ENCODE results near the gene BCAS4.
A peak's percentile ranks its signal among the peaks of the same experiment; 100 is the strongest.
"Not testable (repeated sequence)": the region's sequence is repeated elsewhere in the genome, so short reads cannot be mapped to it uniquely, and the experiment has no call there.

Gene BCAS4

DNA sequence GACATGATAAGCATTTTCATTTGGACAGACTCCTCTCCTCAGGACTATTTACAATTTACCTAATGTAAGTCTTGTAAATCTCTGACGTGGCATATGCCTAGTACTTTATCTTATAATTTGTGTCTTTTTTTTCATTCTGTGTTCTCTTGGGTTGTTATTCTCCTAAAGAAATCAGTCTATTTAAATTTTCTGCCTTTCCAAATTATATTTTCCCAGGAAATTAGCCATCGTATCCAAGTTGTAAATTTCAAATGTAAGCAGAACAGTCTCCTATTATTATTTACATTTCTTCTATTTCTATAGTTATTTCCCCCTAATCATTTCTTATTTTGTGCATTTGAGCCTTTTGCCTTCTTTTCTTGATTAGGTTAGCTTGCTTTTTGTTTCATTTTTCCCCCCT, 17.5 kb upstream of the BCAS4 start (continued):
- no peak for TF ChIP-seq ZNF391 (tag by site-specific recombination; IDR thresholded peaks at IDR 0.05; ENCODE audit: borderline replicate concordance, low read depth)
- TF ChIP-seq ZNF791 (tag by site-specific recombination; IDR thresholded peaks at IDR 0.05) = no peak
- TF ChIP-seq, protein P1, sequence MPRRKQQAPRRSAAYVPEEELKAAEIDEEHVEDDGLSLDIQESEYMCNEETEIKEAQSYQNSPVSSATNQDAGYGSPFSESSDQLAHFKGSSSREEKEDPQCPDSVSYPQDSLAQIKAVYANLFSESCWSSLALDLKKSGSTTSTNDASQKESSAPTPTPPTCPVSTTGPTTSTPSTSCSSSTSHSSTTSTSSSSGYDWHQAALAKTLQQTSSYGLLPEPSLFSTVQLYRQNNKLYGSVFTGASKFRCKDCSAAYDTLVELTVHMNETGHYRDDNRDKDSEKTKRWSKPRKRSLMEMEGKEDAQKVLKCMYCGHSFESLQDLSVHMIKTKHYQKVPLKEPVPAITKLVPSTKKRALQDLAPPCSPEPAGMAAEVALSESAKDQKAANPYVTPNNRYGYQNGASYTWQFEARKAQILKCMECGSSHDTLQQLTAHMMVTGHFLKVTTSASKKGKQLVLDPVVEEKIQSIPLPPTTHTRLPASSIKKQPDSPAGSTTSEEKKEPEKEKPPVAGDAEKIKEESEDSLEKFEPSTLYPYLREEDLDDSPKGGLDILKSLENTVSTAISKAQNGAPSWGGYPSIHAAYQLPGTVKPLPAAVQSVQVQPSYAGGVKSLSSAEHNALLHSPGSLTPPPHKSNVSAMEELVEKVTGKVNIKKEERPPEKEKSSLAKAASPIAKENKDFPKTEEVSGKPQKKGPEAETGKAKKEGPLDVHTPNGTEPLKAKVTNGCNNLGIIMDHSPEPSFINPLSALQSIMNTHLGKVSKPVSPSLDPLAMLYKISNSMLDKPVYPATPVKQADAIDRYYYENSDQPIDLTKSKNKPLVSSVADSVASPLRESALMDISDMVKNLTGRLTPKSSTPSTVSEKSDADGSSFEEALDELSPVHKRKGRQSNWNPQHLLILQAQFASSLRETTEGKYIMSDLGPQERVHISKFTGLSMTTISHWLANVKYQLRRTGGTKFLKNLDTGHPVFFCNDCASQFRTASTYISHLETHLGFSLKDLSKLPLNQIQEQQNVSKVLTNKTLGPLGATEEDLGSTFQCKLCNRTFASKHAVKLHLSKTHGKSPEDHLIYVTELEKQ (tag by site-specific recombination; IDR thresholded peaks at IDR 0.05; ENCODE audit: borderline replicate concordance) = no peak
- no peak for TF ChIP-seq ZNF529 (tag by site-specific recombination; IDR thresholded peaks at IDR 0.05; ENCODE audit: insufficient replicate concordance)
- TF ChIP-seq SP2 (tag by site-specific recombination; IDR thresholded peaks at IDR 0.05) = no peak
- no peak for TF ChIP-seq SP3 (tag by site-specific recombination; IDR thresholded peaks at IDR 0.05)
- TF ChIP-seq GLI4 (tag by site-specific recombination; IDR thresholded peaks at IDR 0.05) = no peak

DNA sequence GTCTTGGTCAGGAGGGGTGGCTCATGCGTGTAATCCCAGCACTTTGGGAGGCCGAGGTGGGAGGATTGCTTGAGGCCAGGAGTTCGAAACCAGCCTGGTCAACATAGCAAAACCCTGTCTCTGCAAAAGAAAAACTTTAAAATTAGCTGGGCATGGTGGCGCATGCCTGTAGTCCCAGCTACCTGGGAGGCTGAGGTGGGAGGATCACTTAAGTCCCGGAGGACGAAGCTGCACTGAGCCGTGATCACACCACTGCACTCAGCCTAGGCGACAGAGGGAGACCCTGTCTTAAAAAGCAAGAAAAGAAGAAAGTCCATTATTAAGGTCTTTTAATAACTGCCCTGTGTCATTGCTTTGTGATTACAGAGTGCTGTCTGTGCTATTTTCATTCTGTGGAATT, 15.9 kb upstream of the BCAS4 start:
- POLR2A ChIA-PET = interaction anchor here (0.7 kb wide), 1 partner anchor 47 kb away, joined by 3 read pairs; no protein-coding TSS in a partner anchor
- not testable (repeated sequence) for H3K27ac ChIP-seq (ENCODE audit: extremely low read depth, low read depth, low read length); H3K36me3 ChIP-seq (ENCODE audit: control insufficient read depth in 2 of 2, insufficient read depth in 1 of 2, low read length in 2 of 2); H3K9me3 ChIP-seq (ENCODE audit: control insufficient read depth, insufficient read depth, low read depth, low read length); H3K4me1 ChIP-seq (ENCODE audit: control insufficient read depth, insufficient read depth, low read length); H3K4me3 ChIP-seq (ENCODE audit: low read depth, low read length)
- CTCF ChIA-PET = interaction anchor here (0.5 to 1.2 kb wide), 4 partner anchors 9 to 1099 kb away, joined by 3 to 7 read pairs (median 3); no protein-coding TSS in a partner anchor

DNA sequence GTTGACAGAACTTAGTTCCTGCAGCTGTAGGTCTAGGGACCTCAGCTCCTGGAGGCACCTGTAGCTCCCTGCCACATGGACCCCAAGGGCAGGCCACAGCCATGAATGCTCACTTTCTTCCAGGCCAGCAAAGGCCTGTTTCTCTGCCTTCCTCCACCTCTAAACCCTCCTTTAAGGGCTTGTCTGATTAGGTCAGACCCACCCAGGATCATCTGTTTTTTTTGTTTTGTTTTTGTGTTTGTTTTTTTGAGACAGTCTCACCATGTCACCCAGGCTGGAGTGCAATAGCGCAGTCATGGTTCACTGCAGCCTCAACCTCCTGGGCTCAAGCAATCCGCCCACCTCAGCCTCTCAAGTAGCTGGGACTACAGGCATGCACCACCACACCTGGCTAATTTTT, 11.5 kb upstream of the BCAS4 start:
- Histone ChIP-seq H3K36me3 (ENCODE audit: control insufficient read depth in 2 of 2, insufficient read depth in 1 of 2, low read length in 2 of 2) (no peaks in the 10 kb centered on the region), H3K4me3 (ENCODE audit: low read depth, low read length) (no peak overlapping the region), H3K27ac (ENCODE audit: extremely low read depth, low read depth, low read length) (no peak overlapping the region), H3K9me3 (ENCODE audit: control insufficient read depth, insufficient read depth, low read depth, low read length) (no peaks in the 10 kb centered on the region), H3K4me1 (ENCODE audit: control insufficient read depth, insufficient read depth, low read length) (no peaks in the 10 kb centered on the region)
- ChIA-PET CTCF (interaction anchor here (0.7 to 1.7 kb wide), 3 partner anchors 11 to 158 kb away, joined by 3 to 8 read pairs (median 5); partner anchors contain the start of gene BCAS4), POLR2A (interaction anchor here (0.7 kb wide), 1 partner anchor 83 kb away, joined by 6 read pairs; no protein-coding TSS in a partner anchor)
- no peak for TF ChIP-seq ZNF488 (tag by site-specific recombination; IDR thresholded peaks at IDR 0.05)
- peak; percentile 81 for TF ChIP-seq ZNF10 (tag by site-specific recombination; IDR thresholded peaks at IDR 0.05)
- TF ChIP-seq ZNF140 (tag by site-specific recombination; IDR thresholded peaks at IDR 0.05) = no peak
- TF ChIP-seq ZNF423 (tag by site-specific recombination; IDR thresholded peaks at IDR 0.05) = no peak

- no peaks in the 10 kb centered on the region for H3K4me1 ChIP-seq (ENCODE audit: control insufficient read depth, insufficient read depth, low read length)
These were observed 11.0 kb upstream of the BCAS4 start for GRCh38 chr20:50783903-50784302.

GRCh38 chr20:50784464-50784863, 10.4 kb upstream of the BCAS4 start:
- Histone ChIP-seq H3K4me1 (ENCODE audit: control insufficient read depth, insufficient read depth, low read length) (no peaks in the 10 kb centered on the region), H3K4me3 (ENCODE audit: low read depth, low read length) (no peak overlapping the region), H3K36me3 (ENCODE audit: control insufficient read depth in 2 of 2, insufficient read depth in 1 of 2, low read length in 2 of 2) (no peaks in the 10 kb centered on the region), H3K9me3 (ENCODE audit: control insufficient read depth, insufficient read depth, low read depth, low read length) (no peaks in the 10 kb centered on the region), H3K27ac (ENCODE audit: extremely low read depth, low read depth, low read length) (no peak overlapping the region)
- POLR2A ChIA-PET = interaction anchor here (0.7 kb wide), 1 partner anchor 11 kb away, joined by 4 read pairs; no protein-coding TSS in a partner anchor
- CTCF ChIA-PET = interaction anchor here (0.6 to 3.1 kb wide), 5 partner anchors 10 to 158 kb away, joined by 4 to 10 read pairs (median 5); partner anchors contain the start of gene BCAS4
- TF ChIP-seq ZNF2 (tag by site-specific recombination; IDR thresholded peaks at IDR 0.05) (no peak), ZNF416 (tag by site-specific recombination; IDR thresholded peaks at IDR 0.05) (no peak), ZNF37A (tag by site-specific recombination; IDR thresholded peaks at IDR 0.05) (no peak), ZNF473 (tag by site-specific recombination; IDR thresholded peaks at IDR 0.05) (no peak), SP7 (tag by site-specific recombination; IDR thresholded peaks at IDR 0.05) (no peak), ZNF558 (tag by site-specific recombination; IDR thresholded peaks at IDR 0.05) (no peak), ZNF335 (tag by site-specific recombination; conservative IDR thresholded peaks at IDR 0.05) (no peak), ZNF214 (tag by site-specific recombination; IDR thresholded peaks at IDR 0.05; ENCODE audit: borderline replicate concordance) (no peak), ZNF610 (tag by site-specific recombination; IDR thresholded peaks at IDR 0.05; ENCODE audit: borderline replicate concordance) (no peak), ZNF274 (IDR thresholded peaks at IDR 0.05; ENCODE audit: low read length) (no peak), ZNF274 (tag by site-specific recombination; IDR thresholded peaks at IDR 0.05; ENCODE audit: borderline replicate concordance) (no peak), ZFP3 (tag by site-specific recombination; IDR thresholded peaks at IDR 0.05; ENCODE audit: low read depth) (no peak), ZNF830 (tag by site-specific recombination; IDR thresholded peaks at IDR 0.05; ENCODE audit: low read depth) (no peak)

More at GRCh38 chr20:50783903-50784302, 11.0 kb upstream of the BCAS4 start:
- H3K27ac ChIP-seq (ENCODE audit: extremely low read depth, low read depth, low read length) = no peak overlapping the region
- no peaks in the 10 kb centered on the region for H3K36me3 ChIP-seq (ENCODE audit: control insufficient read depth in 2 of 2, insufficient read depth in 1 of 2, low read length in 2 of 2)
- no peak for TF ChIP-seq ZNF473 (tag by site-specific recombination; IDR thresholded peaks at IDR 0.05)
- no peak overlapping the region for H3K4me3 ChIP-seq (ENCODE audit: low read depth, low read length)
- ChIA-PET CTCF (interaction anchor here (1.0 to 1.7 kb wide), 3 partner anchors 11 to 158 kb away, joined by 5 to 8 read pairs (median 5); partner anchors contain the start of gene BCAS4), POLR2A (no interaction called here)
- no peaks in the 10 kb centered on the region for H3K9me3 ChIP-seq (ENCODE audit: control insufficient read depth, insufficient read depth, low read depth, low read length)
